ENCODE measurements around the gene CHST11.

- TF ChIP-seq POLR2A (IDR thresholded peaks at IDR 0.05) (no peak), CTCF (IDR thresholded peaks at IDR 0.05) (no peak)
Observed at GRCh38 chr12:104473374-104473983, 16.7 kb downstream of the CHST11 start.
